Tibial nerve (tissue), 3 donors: Measurements from ENCODE around the gene DOK6.

Experiments used
- CTCF ChIP-seq, 5 experiments: fragments of 200-600 bp in 3 of 5; fragments of 450-650 bp in 2 of 5; sonication (generic) in 3 of 5; IDR thresholded peaks; one replicate each; pipeline ENCODE4 v1.5.1; 2016 to 2019; ENCODE audit warnings: antibody characterized with exemption in 5 of 5, mild to moderate bottlenecking in 3 of 5, moderate library complexity in 2 of 5
- POLR2A ChIP-seq, 2 donors: fragments of 450-650 bp; IDR thresholded peaks; one replicate each; pipeline ENCODE4 v1.6.1; 2017; ENCODE audit warnings: antibody characterized with exemption in 2 of 2, mild to moderate bottlenecking in 2 of 2, moderate library complexity in 2 of 2

GRCh38 chr18:69492861-69493260 is 92.2 kb downstream of the DOK6 start:
- no peak for TF ChIP-seq CTCF (IDR thresholded peaks at IDR 0.05)
- TF ChIP-seq POLR2A (IDR thresholded peaks at IDR 0.05): no peak
